ENCODE measurements around the gene SELENOO. TPM values are rescaled to one million over a fixed set of nuclear protein-coding genes. Genes with fewer than 3 reads are reported as not detected.

The SELENOO gene
- total RNA-seq, 1 donor from 2014 or later = 4.7 TPM

- Histone ChIP-seq H3K4me3 (ENCODE audit: low read length in 3 of 3) (no peak overlapping the region), H3K9ac (ENCODE audit: low read depth in 1 of 3, low read length in 3 of 3) (no peak overlapping the region), H3K9me3 (ENCODE audit: control insufficient read depth in 3 of 3, low read length in 3 of 3) (peaks cover 0 to 2% (median 0%) of the 10 kb centered on the region in 3 donors), H3K27me3 (ENCODE audit: control insufficient read depth in 3 of 3, insufficient read depth in 3 of 3, low read length in 3 of 3) (peaks cover 31 to 62% (median 50%) of the 10 kb centered on the region in 3 donors), H3K4me1 (ENCODE audit: control insufficient read depth in 3 of 3, insufficient read depth in 3 of 3, low read length in 3 of 3) (peaks cover 0 to 2% (median 0%) of the 10 kb centered on the region in 3 donors), H3K36me3 (ENCODE audit: control insufficient read depth in 3 of 3, insufficient read depth in 3 of 3, low read length in 3 of 3) (no peaks in the 10 kb centered on the region), H3K27ac (ENCODE audit: low read depth, low read length) (no peak overlapping the region)
Measured at GRCh38 chr22:50173311-50173982, 27.4 kb upstream of the SELENOO start.

GRCh38 chr22:50173983-50174355 is 26.8 kb upstream of the SELENOO start:
- Histone ChIP-seq H3K27me3 (ENCODE audit: control insufficient read depth in 3 of 3, insufficient read depth in 3 of 3, low read length in 3 of 3) (peaks cover 34 to 64% (median 53%) of the 10 kb centered on the region in 3 donors), H3K36me3 (ENCODE audit: control insufficient read depth in 3 of 3, insufficient read depth in 3 of 3, low read length in 3 of 3) (no peaks in the 10 kb centered on the region), H3K9ac (ENCODE audit: low read depth in 1 of 3, low read length in 3 of 3) (no peak overlapping the region), H3K9me3 (ENCODE audit: control insufficient read depth in 3 of 3, low read length in 3 of 3) (peaks cover 0 to 2% (median 0%) of the 10 kb centered on the region in 3 donors), H3K27ac (ENCODE audit: low read depth, low read length) (no peak overlapping the region), H3K4me1 (ENCODE audit: control insufficient read depth in 3 of 3, insufficient read depth in 3 of 3, low read length in 3 of 3) (peaks cover 0 to 2% (median 0%) of the 10 kb centered on the region in 3 donors), H3K4me3 (ENCODE audit: low read length in 3 of 3) (no peak overlapping the region)

GRCh38 chr22:50174382-50175190 is 26.2 kb upstream of the SELENOO start:
- H3K36me3 ChIP-seq (ENCODE audit: control insufficient read depth in 3 of 3, insufficient read depth in 3 of 3, low read length in 3 of 3) = no peaks in the 10 kb centered on the region
- H3K27ac ChIP-seq (ENCODE audit: low read depth, low read length) = no peak overlapping the region
- H3K4me3 ChIP-seq (ENCODE audit: low read length in 3 of 3) = no peak overlapping the region
- H3K9ac ChIP-seq (ENCODE audit: low read depth in 1 of 3, low read length in 3 of 3) = no peak overlapping the region
- H3K4me1 ChIP-seq (ENCODE audit: control insufficient read depth in 3 of 3, insufficient read depth in 3 of 3, low read length in 3 of 3) = peaks cover 0 to 2% (median 0%) of the 10 kb centered on the region in 3 donors
- peaks cover 36 to 66% (median 54%) of the 10 kb centered on the region in 3 donors for H3K27me3 ChIP-seq (ENCODE audit: control insufficient read depth in 3 of 3, insufficient read depth in 3 of 3, low read length in 3 of 3)
- H3K9me3 ChIP-seq (ENCODE audit: control insufficient read depth in 3 of 3, low read length in 3 of 3) = peaks cover 0 to 2% (median 0%) of the 10 kb centered on the region in 3 donors

- Histone ChIP-seq H3K9ac (ENCODE audit: low read depth in 1 of 3, low read length in 3 of 3) (no peak overlapping the region), H3K27me3 (ENCODE audit: control insufficient read depth in 3 of 3, insufficient read depth in 3 of 3, low read length in 3 of 3) (peaks cover 39 to 71% (median 57%) of the 10 kb centered on the region in 3 donors), H3K27ac (ENCODE audit: low read depth, low read length) (no peak overlapping the region), H3K36me3 (ENCODE audit: control insufficient read depth in 3 of 3, insufficient read depth in 3 of 3, low read length in 3 of 3) (no peaks in the 10 kb centered on the region), H3K9me3 (ENCODE audit: control insufficient read depth in 3 of 3, low read length in 3 of 3) (peaks cover 0 to 2% (median 0%) of the 10 kb centered on the region in 3 donors), H3K4me1 (ENCODE audit: control insufficient read depth in 3 of 3, insufficient read depth in 3 of 3, low read length in 3 of 3) (peaks cover 0 to 2% (median 0%) of the 10 kb centered on the region in 3 donors), H3K4me3 (ENCODE audit: low read length in 3 of 3) (no peak overlapping the region)
Measured at GRCh38 chr22:50175191-50175461, 25.7 kb upstream of the SELENOO start.

GRCh38 chr22:50175921-50176849 is 24.6 kb upstream of the SELENOO start:
- Histone ChIP-seq H3K36me3 (ENCODE audit: control insufficient read depth in 3 of 3, insufficient read depth in 3 of 3, low read length in 3 of 3) (no peaks in the 10 kb centered on the region), H3K4me3 (ENCODE audit: low read length in 3 of 3) (no peak overlapping the region), H3K27me3 (ENCODE audit: control insufficient read depth in 3 of 3, insufficient read depth in 3 of 3, low read length in 3 of 3) (peaks cover 34 to 69% (median 51%) of the 10 kb centered on the region in 3 donors), H3K9ac (ENCODE audit: low read depth in 1 of 3, low read length in 3 of 3) (no peak overlapping the region), H3K4me1 (ENCODE audit: control insufficient read depth in 3 of 3, insufficient read depth in 3 of 3, low read length in 3 of 3) (no peaks in the 10 kb centered on the region), H3K27ac (ENCODE audit: low read depth, low read length) (no peak overlapping the region), H3K9me3 (ENCODE audit: control insufficient read depth in 3 of 3, low read length in 3 of 3) (peaks cover 0 to 2% (median 0%) of the 10 kb centered on the region in 3 donors)

GRCh38 chr22:50176850-50177536 is 23.8 kb upstream of the SELENOO start:
- H3K36me3 ChIP-seq (ENCODE audit: control insufficient read depth in 3 of 3, insufficient read depth in 3 of 3, low read length in 3 of 3) = no peaks in the 10 kb centered on the region
- peaks cover 26 to 61% (median 44%) of the 10 kb centered on the region in 3 donors for H3K27me3 ChIP-seq (ENCODE audit: control insufficient read depth in 3 of 3, insufficient read depth in 3 of 3, low read length in 3 of 3)
- no peaks in the 10 kb centered on the region for H3K4me1 ChIP-seq (ENCODE audit: control insufficient read depth in 3 of 3, insufficient read depth in 3 of 3, low read length in 3 of 3)
- no peak overlapping the region for H3K4me3 ChIP-seq (ENCODE audit: low read length in 3 of 3)
- no peak overlapping the region for H3K9ac ChIP-seq (ENCODE audit: low read depth in 1 of 3, low read length in 3 of 3)
- no peak overlapping the region for H3K27ac ChIP-seq (ENCODE audit: low read depth, low read length)
- peaks cover 0 to 2% (median 0%) of the 10 kb centered on the region in 3 donors for H3K9me3 ChIP-seq (ENCODE audit: control insufficient read depth in 3 of 3, low read length in 3 of 3)

GRCh38 chr22:50177537-50178470 is 23.0 kb upstream of the SELENOO start:
- no peak overlapping the region for H3K4me3 ChIP-seq (ENCODE audit: low read length in 3 of 3)
- H3K27me3 ChIP-seq (ENCODE audit: control insufficient read depth in 3 of 3, insufficient read depth in 3 of 3, low read length in 3 of 3) = peaks cover 26 to 57% (median 40%) of the 10 kb centered on the region in 3 donors
- no peaks in the 10 kb centered on the region for H3K36me3 ChIP-seq (ENCODE audit: control insufficient read depth in 3 of 3, insufficient read depth in 3 of 3, low read length in 3 of 3)
- peaks cover 0 to 2% (median 0%) of the 10 kb centered on the region in 3 donors for H3K9me3 ChIP-seq (ENCODE audit: control insufficient read depth in 3 of 3, low read length in 3 of 3)
- no peak overlapping the region for H3K27ac ChIP-seq (ENCODE audit: low read depth, low read length)
- H3K9ac ChIP-seq (ENCODE audit: low read depth in 1 of 3, low read length in 3 of 3) = no peak overlapping the region
- H3K4me1 ChIP-seq (ENCODE audit: control insufficient read depth in 3 of 3, insufficient read depth in 3 of 3, low read length in 3 of 3) = no peaks in the 10 kb centered on the region

- H3K9ac ChIP-seq (ENCODE audit: low read depth in 1 of 3, low read length in 3 of 3) = no peak overlapping the region
- H3K4me3 ChIP-seq (ENCODE audit: low read length in 3 of 3) = no peak overlapping the region
- no peaks in the 10 kb centered on the region for H3K4me1 ChIP-seq (ENCODE audit: control insufficient read depth in 3 of 3, insufficient read depth in 3 of 3, low read length in 3 of 3)
- no peaks in the 10 kb centered on the region for H3K36me3 ChIP-seq (ENCODE audit: control insufficient read depth in 3 of 3, insufficient read depth in 3 of 3, low read length in 3 of 3)
- H3K9me3 ChIP-seq (ENCODE audit: control insufficient read depth in 3 of 3, low read length in 3 of 3) = peaks cover 0 to 2% (median 0%) of the 10 kb centered on the region in 3 donors
- peaks cover 26 to 55% (median 40%) of the 10 kb centered on the region in 3 donors for H3K27me3 ChIP-seq (ENCODE audit: control insufficient read depth in 3 of 3, insufficient read depth in 3 of 3, low read length in 3 of 3)
- no peak overlapping the region for H3K27ac ChIP-seq (ENCODE audit: low read depth, low read length)
Measured at GRCh38 chr22:50178471-50178864, 22.3 kb upstream of the SELENOO start.
